SK-N-SH treated with all-trans-retinoic acid at 6 μM for 48 hours (cell line): ENCODE results near the gene CYSRT1.

Source experiments
- ATAC-seq: fragments of 200-7000 bp; cut with Tn5 transposase; 3 replicates; pipeline ENCODE4 v1.9.1; 2020; ENCODE audit warnings: mild to moderate bottlenecking, moderate library complexity
- ARNTL ChIP-seq: fragments of 450-650 bp; formaldehyde crosslinking; IDR thresholded peaks from 2 replicates; pipeline ENCODE4 v1.5.0; 2020; ENCODE audit warnings: low read depth, mild to moderate bottlenecking, moderate library complexity, borderline replicate concordance
- BACH2 ChIP-seq: fragments of 250-450 bp; sonication (Bioruptor Pico); IDR thresholded peaks from 2 replicates; pipeline ENCODE4 v1.9.0; 2021; ENCODE audit warnings: mild to moderate bottlenecking, borderline replicate concordance
- CSDC2 ChIP-seq: fragments of 250-450 bp; sonication (Bioruptor Pico); IDR thresholded peaks from 2 replicates; pipeline ENCODE4 v1.5.0; 2020; ENCODE audit warnings: mild to moderate bottlenecking, moderate library complexity
- ESRRG ChIP-seq: fragments of 250-450 bp; sonication (Bioruptor Pico); IDR thresholded peaks from 2 replicates; pipeline ENCODE4 v1.6.1; 2021; ENCODE audit warnings: mild to moderate bottlenecking
- GLIS3 ChIP-seq: fragments of 250-450 bp; sonication (Bioruptor Pico); IDR thresholded peaks from 2 replicates; pipeline ENCODE4 v1.5.0; 2020; ENCODE audit warnings: mild to moderate bottlenecking, moderate library complexity
- ISL1 ChIP-seq: fragments of 250-450 bp; sonication (Bioruptor Pico); IDR thresholded peaks from 2 replicates; pipeline ENCODE4 v2.1.2; 2022; ENCODE audit warnings: mild to moderate bottlenecking, moderate library complexity
- OSR1 ChIP-seq: fragments of 250-450 bp; sonication (Bioruptor Pico); IDR thresholded peaks from 2 replicates; pipeline ENCODE4 v1.8.0; 2022; ENCODE audit warnings: moderate library complexity, mild to moderate bottlenecking, inconsistent platforms
- PPARA ChIP-seq: fragments of 250-450 bp; sonication (Bioruptor Pico); IDR thresholded peaks from 2 replicates; pipeline ENCODE4 v1.5.0; 2020; ENCODE audit warnings: mild to moderate bottlenecking, borderline replicate concordance
- SNAI2 ChIP-seq: fragments of 250-450 bp; sonication (Bioruptor Pico); IDR thresholded peaks from 2 replicates; pipeline ENCODE4 v1.5.0; 2020; ENCODE audit warnings: mild to moderate bottlenecking, moderate library complexity
- TCF4 ChIP-seq: fragments of 250-450 bp; sonication (Bioruptor Pico); IDR thresholded peaks from 2 replicates; pipeline ENCODE4 v1.8.0; 2021; ENCODE audit warnings: mild to moderate bottlenecking, moderate library complexity, borderline replicate concordance
- TOX ChIP-seq: fragments of 250-450 bp; sonication (Bioruptor Pico); IDR thresholded peaks from 2 replicates; pipeline ENCODE4 v1.8.0; 2021; ENCODE audit warnings: mild to moderate bottlenecking, moderate library complexity, borderline replicate concordance
- ZC3H10 ChIP-seq: fragments of 250-450 bp; sonication (Bioruptor Pico); IDR thresholded peaks from 2 replicates; pipeline ENCODE4 v1.5.1; 2021; ENCODE audit warnings: mild to moderate bottlenecking, moderate library complexity
- ZFP3 ChIP-seq: fragments of 250-450 bp; sonication (Bioruptor Pico); IDR thresholded peaks from 2 replicates; pipeline ENCODE4 v1.5.0; 2020; ENCODE audit warnings: mild to moderate bottlenecking, moderate library complexity
- ZFP30 ChIP-seq: fragments of 450-650 bp; formaldehyde crosslinking; IDR thresholded peaks from 2 replicates; pipeline ENCODE4 v1.5.0; 2022; ENCODE audit warnings: mild to moderate bottlenecking, moderate library complexity
- ZNF565 ChIP-seq: fragments of 450-650 bp; formaldehyde crosslinking; conservative IDR thresholded peaks from 2 replicates; pipeline ENCODE4 v1.5.0; 2020; ENCODE audit warnings: low read depth, mild to moderate bottlenecking, moderate library complexity
- ZNF70 ChIP-seq: fragments of 450-650 bp; formaldehyde crosslinking; IDR thresholded peaks from 2 replicates; pipeline ENCODE4 v1.5.0; 2020; ENCODE audit warnings: mild to moderate bottlenecking, moderate library complexity
- ZNF8 ChIP-seq: fragments of 450-650 bp; formaldehyde crosslinking; IDR thresholded peaks from 2 replicates; pipeline ENCODE4 v1.5.0; 2020; ENCODE audit warnings: mild to moderate bottlenecking, moderate library complexity
- TF ChIP-seq, protein P1 (sequence below): fragments of 250-450 bp; sonication (Bioruptor Pico); IDR thresholded peaks from 2 replicates; pipeline ENCODE4 v1.5.0; 2020; ENCODE audit warnings: mild to moderate bottlenecking, moderate library complexity
- TF ChIP-seq, protein P2 (sequence below): fragments of 250-450 bp; sonication (Bioruptor Pico); IDR thresholded peaks from 2 replicates; pipeline ENCODE4 v1.8.0; 2020; ENCODE audit warnings: mild to moderate bottlenecking, moderate library complexity, borderline replicate concordance
- TF ChIP-seq, protein P3 (sequence below): fragments of 250-450 bp; sonication (Bioruptor Pico); IDR thresholded peaks from 2 replicates; pipeline ENCODE4 v1.8.0; 2021; ENCODE audit warnings: low read depth, mild to moderate bottlenecking, moderate library complexity, borderline replicate concordance
- TF ChIP-seq, protein P4 (sequence below): fragments of 250-450 bp; sonication (Bioruptor Pico); IDR thresholded peaks from 2 replicates; pipeline ENCODE4 v1.5.1; 2020; ENCODE audit warnings: low read depth, mild to moderate bottlenecking, moderate library complexity

The CYSRT1 gene

DNA sequence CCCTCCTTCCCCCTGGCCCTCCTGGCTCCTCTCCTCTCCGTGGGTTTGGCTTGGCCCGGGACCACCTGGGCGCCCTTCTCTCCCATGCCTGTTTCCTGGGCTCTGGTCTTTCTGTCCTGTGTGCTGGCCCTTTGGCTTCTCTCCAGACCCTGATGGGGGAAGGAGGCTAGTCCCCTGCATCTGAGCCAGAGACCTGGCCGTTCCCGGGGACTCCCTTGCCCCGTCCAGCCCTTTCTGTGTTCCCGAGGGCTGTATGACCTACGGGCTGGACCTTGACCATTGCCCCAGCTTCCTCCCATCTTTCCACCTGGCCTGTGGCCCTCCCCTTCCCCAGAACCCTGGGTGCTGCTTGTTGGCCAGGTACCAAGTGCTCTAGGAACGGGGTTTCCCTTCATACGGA lies 38.5 kb downstream of the CYSRT1 start:
- no peak for ATAC-seq
- TF ChIP-seq GLIS3 (CRISPR knock-in tag), result no peak
- TF ChIP-seq CSDC2, result no peak
- no peak for TF ChIP-seq ZC3H10 (CRISPR knock-in tag)
- no peak for TF ChIP-seq ZNF70
- no peak for TF ChIP-seq TCF4 (CRISPR knock-in tag)
- TF ChIP-seq, protein P1, sequence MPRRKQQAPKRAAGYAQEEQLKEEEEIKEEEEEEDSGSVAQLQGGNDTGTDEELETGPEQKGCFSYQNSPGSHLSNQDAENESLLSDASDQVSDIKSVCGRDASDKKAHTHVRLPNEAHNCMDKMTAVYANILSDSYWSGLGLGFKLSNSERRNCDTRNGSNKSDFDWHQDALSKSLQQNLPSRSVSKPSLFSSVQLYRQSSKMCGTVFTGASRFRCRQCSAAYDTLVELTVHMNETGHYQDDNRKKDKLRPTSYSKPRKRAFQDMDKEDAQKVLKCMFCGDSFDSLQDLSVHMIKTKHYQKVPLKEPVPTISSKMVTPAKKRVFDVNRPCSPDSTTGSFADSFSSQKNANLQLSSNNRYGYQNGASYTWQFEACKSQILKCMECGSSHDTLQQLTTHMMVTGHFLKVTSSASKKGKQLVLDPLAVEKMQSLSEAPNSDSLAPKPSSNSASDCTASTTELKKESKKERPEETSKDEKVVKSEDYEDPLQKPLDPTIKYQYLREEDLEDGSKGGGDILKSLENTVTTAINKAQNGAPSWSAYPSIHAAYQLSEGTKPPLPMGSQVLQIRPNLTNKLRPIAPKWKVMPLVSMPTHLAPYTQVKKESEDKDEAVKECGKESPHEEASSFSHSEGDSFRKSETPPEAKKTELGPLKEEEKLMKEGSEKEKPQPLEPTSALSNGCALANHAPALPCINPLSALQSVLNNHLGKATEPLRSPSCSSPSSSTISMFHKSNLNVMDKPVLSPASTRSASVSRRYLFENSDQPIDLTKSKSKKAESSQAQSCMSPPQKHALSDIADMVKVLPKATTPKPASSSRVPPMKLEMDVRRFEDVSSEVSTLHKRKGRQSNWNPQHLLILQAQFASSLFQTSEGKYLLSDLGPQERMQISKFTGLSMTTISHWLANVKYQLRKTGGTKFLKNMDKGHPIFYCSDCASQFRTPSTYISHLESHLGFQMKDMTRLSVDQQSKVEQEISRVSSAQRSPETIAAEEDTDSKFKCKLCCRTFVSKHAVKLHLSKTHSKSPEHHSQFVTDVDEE (CRISPR knock-in tag), result no peak
- no peak for TF ChIP-seq ZFP3 (CRISPR knock-in tag)
- TF ChIP-seq ISL1 (CRISPR knock-in tag), result no peak
- no peak for TF ChIP-seq ZNF8 (CRISPR knock-in tag)
- TF ChIP-seq, protein P2, sequence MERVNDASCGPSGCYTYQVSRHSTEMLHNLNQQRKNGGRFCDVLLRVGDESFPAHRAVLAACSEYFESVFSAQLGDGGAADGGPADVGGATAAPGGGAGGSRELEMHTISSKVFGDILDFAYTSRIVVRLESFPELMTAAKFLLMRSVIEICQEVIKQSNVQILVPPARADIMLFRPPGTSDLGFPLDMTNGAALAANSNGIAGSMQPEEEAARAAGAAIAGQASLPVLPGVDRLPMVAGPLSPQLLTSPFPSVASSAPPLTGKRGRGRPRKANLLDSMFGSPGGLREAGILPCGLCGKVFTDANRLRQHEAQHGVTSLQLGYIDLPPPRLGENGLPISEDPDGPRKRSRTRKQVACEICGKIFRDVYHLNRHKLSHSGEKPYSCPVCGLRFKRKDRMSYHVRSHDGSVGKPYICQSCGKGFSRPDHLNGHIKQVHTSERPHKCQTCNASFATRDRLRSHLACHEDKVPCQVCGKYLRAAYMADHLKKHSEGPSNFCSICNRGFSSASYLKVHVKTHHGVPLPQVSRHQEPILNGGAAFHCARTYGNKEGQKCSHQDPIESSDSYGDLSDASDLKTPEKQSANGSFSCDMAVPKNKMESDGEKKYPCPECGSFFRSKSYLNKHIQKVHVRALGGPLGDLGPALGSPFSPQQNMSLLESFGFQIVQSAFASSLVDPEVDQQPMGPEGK (CRISPR knock-in tag), result no peak
- TF ChIP-seq ZFP30 (CRISPR knock-in tag), result no peak
- no peak for TF ChIP-seq ESRRG
- TF ChIP-seq, protein P3, sequence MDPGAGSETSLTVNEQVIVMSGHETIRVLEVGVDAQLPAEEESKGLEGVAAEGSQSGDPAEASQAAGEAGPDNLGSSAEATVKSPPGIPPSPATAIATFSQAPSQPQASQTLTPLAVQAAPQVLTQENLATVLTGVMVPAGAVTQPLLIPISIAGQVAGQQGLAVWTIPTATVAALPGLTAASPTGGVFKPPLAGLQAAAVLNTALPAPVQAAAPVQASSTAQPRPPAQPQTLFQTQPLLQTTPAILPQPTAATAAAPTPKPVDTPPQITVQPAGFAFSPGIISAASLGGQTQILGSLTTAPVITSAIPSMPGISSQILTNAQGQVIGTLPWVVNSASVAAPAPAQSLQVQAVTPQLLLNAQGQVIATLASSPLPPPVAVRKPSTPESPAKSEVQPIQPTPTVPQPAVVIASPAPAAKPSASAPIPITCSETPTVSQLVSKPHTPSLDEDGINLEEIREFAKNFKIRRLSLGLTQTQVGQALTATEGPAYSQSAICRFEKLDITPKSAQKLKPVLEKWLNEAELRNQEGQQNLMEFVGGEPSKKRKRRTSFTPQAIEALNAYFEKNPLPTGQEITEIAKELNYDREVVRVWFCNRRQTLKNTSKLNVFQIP (CRISPR knock-in tag), result no peak
- TF ChIP-seq PPARA (CRISPR knock-in tag), result no peak
- no peak for TF ChIP-seq BACH2 (CRISPR knock-in tag)
- TF ChIP-seq SNAI2 (CRISPR knock-in tag), result no peak
- TF ChIP-seq ARNTL, result no peak

DNA sequence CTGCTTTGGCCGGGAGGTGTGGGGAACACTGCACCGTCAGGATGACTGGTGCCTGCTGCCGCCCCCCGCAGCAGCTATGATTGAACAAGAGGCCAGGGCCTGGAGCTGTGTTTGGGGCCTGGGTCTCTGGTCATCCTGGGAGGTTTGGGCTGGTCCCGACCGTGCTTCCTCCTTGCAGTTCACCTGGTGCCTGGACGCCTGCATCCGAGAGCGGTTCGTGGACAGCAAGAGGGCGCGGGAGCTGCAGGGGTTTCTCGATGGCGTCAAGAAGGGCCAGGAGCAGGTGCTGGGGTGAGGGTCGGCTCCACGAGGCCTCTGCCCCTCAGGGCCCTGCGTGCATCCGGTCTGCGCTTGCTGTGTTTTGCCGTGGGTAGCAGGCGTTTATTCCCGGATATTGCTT lies 39.1 kb downstream of the CYSRT1 start:
- TF ChIP-seq GLIS3 (CRISPR knock-in tag), result no peak
- no peak for TF ChIP-seq ISL1 (CRISPR knock-in tag)
- no peak for TF ChIP-seq ARNTL
- no peak for TF ChIP-seq OSR1 (CRISPR knock-in tag)
- TF ChIP-seq, protein P3 (CRISPR knock-in tag), result no peak
- no peak for ATAC-seq

DNA sequence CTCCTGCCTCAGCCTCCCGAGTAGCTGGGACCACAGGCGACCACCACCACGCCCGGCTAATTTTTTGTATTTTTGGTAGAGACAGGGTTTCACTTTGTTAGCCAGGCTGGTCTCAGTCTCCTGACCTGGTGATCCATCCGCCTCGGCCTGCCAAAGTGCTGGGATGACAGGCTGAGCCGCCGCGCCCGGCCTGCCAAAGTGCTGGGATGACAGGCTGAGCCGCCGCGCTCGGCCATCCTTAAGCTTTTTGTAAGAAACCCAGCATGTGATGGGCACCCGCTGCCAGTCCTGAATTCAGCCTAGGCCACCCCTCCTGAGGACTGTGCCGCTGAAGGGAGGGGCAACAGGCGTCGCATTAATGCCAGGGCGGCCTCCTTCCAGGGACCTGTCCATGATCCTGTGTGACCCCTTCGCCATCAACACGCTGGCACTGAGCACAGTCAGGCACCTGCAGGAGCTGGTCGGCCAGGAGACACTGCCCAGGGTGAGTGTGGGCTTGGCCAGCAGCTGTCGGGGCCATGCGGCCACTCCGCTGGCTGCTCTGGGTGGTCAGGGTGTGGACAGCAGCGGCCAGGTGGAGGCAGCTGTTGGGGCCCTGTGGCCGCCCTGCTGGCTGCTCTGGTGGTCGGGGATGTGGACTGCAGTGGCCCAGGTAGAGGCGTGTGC lies 40.7 kb downstream of the CYSRT1 start:
- ATAC-seq, result no peak
- TF ChIP-seq ZNF565 (no peak), ZNF8 (CRISPR knock-in tag) (no peak), ZNF70 (no peak), ISL1 (CRISPR knock-in tag) (no peak), TOX (no peak), SNAI2 (CRISPR knock-in tag) (no peak), BACH2 (CRISPR knock-in tag) (no peak)
- TF ChIP-seq, protein P4, sequence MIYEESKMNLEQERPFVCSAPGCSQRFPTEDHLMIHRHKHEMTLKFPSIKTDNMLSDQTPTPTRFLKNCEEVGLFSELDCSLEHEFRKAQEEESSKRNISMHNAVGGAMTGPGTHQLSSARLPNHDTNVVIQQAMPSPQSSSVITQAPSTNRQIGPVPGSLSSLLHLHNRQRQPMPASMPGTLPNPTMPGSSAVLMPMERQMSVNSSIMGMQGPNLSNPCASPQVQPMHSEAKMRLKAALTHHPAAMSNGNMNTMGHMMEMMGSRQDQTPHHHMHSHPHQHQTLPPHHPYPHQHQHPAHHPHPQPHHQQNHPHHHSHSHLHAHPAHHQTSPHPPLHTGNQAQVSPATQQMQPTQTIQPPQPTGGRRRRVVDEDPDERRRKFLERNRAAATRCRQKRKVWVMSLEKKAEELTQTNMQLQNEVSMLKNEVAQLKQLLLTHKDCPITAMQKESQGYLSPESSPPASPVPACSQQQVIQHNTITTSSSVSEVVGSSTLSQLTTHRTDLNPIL (CRISPR knock-in tag), result no peak
